ENCODE data around the gene FGF9.
A peak's percentile ranks its signal among the peaks of the same experiment; 100 is the strongest.

FGF9 gene

GRCh38 chr13:21675095-21675991 lies 4.5 kb downstream of the FGF9 start:
- DNase-seq: peak; percentile 74

DNA sequence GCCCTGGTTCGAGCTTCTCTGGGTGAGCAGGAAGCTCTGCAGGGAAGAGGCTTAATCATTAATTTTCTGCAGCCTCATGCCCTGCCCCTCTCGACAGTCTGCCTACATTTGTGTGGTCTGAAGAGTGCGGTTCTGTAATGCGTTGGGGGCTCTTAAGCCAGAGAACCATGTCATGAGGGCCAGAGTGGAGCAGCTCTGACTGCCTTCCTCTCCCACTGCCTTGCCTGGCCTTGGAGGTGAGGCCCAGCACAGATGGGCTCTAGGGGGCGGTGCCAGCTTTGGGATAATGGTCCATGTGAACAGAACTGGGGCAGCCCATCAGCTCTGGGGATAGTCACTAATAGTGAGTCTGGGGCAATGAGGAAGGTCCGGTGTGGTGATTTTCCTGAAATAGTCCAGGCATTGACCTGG lies 5.7 kb downstream of the FGF9 start:
- no peak for DNase-seq

DNA sequence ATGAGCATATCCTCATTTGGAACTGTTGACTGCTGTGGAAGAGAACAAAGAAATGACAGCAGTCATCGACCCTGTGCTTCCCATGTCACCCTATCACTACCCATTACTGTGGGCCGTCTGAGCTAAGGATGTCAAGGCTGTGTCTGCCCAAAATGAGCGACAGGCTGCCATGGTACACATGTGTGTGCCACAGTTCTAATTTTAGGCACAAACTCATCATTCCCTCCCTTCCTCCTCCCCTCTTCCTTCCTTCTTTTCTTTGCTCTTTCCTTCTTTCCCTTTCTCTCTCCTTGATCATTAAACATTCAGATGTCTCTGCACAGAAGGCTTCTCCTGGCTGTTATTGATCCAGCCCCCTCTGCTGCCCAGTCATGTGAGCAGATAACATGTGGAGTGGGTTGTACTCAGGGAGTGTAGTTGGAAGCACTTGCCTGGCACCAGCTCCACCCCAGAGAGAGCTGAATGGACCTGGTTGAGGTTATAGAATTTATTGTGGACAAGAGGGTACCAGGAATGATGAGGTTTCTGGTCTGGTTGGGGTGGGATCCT lies 6.3 kb downstream of the FGF9 start:
- DNase-seq: no peak

- DNase-seq: no peak
These were observed 12.3 kb downstream of the FGF9 start for GRCh38 chr13:21683034-21683733.

DNA sequence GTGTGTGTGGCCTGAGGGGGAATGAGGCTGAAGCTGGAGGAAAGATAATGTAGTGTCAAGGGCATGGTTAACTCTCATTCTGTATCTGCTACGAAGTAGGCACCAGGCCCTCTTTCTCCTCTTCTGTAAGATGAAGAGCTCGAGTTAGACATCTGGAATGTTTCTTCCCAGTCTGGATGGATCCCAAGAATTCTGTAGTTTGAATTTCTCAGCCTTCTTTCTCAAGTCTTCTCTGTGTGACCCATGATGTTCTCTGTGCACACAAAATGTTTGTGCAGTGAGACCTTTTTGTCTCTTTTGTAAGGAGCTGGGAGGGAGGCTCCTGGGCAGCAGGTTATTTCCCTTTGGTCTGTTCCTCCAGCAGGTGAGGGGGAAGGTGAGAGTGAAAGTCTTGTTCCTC lies 13.7 kb downstream of the FGF9 start:
- DNase-seq: no peak

DNA sequence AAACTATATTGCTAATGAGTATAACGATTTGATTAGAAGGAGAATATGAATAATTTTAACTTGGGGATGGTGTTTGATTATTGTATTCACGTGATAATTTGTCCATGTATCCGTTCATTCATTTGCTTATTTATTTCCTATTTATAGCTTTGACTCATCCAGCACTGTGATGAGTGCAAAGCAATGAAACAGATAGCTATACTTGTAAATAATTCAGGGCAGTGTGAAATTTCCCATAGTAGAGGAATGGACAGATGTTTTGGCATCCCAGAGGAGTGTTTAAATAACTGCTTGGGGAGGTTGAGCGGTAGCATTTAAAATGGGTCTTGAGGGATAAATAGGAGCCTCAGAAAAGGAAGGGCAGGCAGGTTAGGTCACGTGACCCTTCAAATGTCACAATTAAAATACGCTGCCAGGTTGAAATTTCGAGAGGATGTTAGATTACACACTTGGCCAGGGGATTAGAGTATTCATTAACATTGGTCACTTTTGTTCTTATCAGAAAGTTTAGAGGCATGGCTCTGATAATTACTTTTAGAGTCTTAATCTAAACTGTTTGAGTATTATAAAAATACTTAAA lies 14.7 kb downstream of the FGF9 start:
- DNase-seq: no peak

DNA sequence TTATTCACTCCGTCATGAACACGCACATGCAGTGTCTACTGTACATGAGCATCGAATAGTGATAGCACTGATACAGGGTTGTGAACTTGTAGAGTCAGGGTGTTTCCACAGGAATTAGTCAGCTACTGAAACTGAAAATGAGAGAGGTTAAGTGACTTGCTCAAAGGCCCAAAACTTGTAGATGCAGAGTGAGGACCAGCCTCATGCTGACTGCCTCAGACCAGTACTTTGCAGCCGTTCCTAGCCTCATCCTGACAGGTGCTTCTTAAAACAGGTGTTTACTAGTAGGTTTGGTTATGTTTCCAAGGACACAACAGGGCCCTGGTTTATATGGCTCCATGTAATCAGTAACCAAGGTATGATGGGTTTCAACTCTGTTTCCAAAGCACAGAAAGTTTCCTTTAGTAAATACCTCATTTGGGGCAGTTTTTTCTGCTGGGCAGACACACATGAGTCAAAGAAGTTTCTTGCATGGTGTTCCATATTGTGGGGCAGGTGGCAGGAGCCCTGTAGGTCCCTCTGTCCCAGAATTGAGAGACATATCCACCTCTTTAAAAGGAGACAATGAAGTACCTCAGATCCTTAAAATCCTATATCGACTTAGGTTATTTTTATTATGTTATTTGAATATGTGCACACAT lies 16.0 kb downstream of the FGF9 start:
- no peak for DNase-seq

DNA sequence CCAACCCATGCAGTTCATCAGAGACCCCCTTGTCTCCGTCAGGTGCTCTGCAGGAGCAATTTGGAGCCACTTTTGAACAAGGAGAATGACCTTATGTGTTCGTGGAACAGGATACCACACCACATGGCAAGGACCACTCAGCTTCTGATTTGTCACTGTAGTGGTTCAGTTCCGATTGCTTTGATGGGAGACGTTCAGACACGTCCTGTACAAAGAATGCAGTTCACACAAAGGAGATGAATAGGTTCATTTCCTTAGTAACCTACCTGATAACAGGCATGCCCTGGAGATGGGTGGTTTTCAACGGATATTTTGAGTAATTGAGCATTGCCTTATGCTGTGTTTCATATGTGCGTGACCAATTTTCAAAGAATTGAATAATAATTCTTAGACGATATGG lies 17.2 kb downstream of the FGF9 start:
- no peak for DNase-seq

DNA sequence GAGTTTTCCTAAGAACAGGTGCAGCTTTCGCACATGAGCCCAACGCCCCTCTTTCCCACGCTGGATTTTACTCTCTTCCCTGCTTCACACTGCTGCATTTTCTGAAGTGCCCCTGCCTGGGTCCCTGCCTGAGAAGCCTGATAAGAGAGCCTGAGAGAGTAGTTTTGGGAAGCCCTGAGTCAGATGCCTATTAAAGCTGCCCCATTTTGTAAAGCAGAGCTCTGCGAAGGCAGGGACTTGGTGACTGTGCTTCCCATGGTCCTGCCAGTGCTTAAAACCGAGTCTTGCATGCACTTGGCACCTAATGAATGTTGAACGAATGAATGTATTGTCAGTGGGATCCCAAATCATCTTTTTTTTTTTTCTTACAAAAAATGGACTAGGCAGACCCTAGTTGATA lies 18.2 kb downstream of the FGF9 start:
- DNase-seq: no peak

DNA sequence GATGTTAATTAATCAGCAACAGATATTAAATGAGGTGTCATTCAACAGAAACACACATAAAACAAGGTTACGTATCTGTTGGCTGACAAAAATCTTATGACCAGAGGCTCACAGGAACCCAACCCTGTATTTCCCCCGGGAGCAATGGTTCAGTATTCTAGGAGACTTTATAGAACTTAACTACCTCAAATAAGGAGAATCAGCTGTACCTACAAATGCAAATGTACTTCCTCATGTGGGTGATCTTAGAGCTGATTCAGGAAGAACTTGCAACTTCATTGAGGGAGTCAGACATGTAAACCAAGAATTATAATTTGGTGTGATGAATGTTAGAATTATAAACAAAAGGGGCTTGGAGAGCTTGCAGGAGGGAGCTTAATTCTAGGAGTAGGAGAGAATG lies 20.1 kb downstream of the FGF9 start:
- DNase-seq: no peak

GRCh38 chr13:21691500-21691899 lies 20.6 kb downstream of the FGF9 start:
- DNase-seq: no peak

GRCh38 chr13:21691928-21692327 lies 21.1 kb downstream of the FGF9 start:
- DNase-seq: no peak

DNA sequence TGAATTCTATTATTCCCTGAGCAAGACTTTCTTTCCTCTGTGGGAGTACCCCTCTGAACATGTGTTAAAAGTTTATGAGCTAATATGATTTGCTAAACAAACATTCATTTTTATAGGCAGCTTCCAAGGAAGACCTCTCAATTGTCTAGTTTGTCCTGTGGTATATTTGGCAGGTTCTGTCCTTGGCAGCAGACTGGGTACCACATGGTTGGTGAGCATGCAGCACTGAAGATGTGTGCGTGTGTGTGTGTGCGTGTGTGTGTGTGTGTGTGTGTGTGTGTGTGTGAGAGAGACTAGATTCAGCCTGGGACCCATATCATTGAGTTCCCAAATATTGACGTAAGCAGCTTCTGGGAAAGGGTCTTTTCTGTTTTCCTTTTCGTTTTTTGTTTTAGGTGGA lies 24.0 kb downstream of the FGF9 start:
- no peak for DNase-seq

DNA sequence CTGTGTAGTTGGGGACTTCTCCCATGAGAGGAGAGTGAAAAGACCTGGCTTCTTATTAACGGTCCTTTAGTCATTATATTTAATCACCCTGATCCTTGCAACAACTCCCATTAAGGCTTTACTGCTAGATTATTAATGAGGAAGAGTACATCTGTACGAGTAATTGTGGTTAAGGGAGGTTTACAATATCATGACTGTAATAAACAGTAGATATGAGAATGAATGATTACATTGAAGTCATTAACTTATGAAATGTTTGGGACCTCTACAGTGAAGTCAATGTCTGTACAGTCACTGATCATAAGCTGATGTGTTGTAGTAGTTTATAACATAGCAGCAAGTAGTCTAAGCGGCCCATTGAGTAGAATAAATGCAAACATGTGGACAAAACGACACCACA lies 24.7 kb downstream of the FGF9 start:
- no peak for DNase-seq

GRCh38 chr13:21696865-21697448 lies 26.1 kb downstream of the FGF9 start:
- DNase-seq: no peak

- no peak for DNase-seq
These were observed 28.2 kb downstream of the FGF9 start for GRCh38 chr13:21698817-21699679.

GRCh38 chr13:21701460-21701859 lies 30.6 kb downstream of the FGF9 start:
- DNase-seq: no peak

- DNase-seq: no peak
These were observed 33.0 kb downstream of the FGF9 start for GRCh38 chr13:21703846-21704245.

GRCh38 chr13:21707586-21707985 lies 36.7 kb downstream of the FGF9 start:
- no peak for DNase-seq

DNA sequence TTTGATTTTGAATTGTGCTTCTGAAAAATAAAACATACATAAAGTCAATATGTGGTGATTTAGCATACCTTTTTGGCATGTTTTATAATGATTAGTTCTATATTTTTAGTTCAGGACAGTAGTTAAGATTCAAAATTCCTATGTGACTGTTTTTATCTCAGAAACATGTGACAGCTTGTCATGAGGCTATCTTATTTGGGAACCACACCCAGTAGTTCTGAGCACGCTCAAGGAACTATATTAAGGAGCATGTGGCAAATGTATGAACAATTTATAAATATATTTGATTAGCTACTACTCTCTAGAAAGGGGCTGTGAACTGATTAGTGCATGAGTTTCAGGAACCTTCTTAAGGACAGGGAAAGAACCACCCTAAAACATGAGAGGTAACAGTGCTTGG lies 38.8 kb downstream of the FGF9 start:
- DNase-seq: no peak

- no peak for DNase-seq
These were observed 39.3 kb downstream of the FGF9 start for GRCh38 chr13:21710163-21710562.

DNA sequence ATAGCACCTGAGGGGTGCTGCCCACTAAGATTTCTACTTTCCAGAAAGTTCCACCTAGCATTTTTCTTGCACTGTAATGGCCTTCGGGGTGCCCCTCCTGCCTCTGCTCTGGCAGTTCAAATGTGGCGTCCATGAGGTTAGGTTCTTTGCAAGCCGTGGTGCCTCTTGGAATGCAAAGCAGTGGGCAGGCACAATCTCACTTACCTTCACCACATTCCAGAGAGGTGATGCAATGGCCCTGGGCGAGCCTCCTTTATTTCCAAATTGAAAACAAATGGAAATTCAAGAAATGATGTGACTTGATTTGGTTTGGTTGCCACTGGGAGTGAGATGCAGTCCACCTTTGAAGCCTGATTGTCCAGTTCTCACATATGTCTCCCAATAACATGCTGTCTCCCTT lies 46.9 kb downstream of the FGF9 start:
- no peak for DNase-seq

All from NCI-H1105 (cell line).